Astrocyte (in vitro differentiated cells and primary cell): ENCODE measurements around the gene MAPKAP1. TPM values are rescaled to one million over a fixed set of nuclear protein-coding genes. Genes with fewer than 3 reads are reported as not detected.
A peak's percentile ranks its signal among the peaks of the same experiment; 100 is the strongest.

Source experiments
- DNase-seq: peaks from one replicate; pipeline ENCODE4 v3.0.0-alpha.2; 2010; ENCODE audit warnings: low read depth
- FAIRE-seq: peaks from 2 replicates; lab custom pipeline; 2011; peaks lifted over from hg19 to GRCh38; lab: Jason Lieb, UNC
- H2AFZ ChIP-seq: 2 replicates; pipeline ENCODE4 v1.6.0; 2012; ENCODE audit warnings: low read depth, low read length, inconsistent platforms
- H3K27ac ChIP-seq: 2 replicates; pipeline ENCODE4 v1.5.1; 2011; ENCODE audit warnings: low read depth, low read length, inconsistent platforms
- H3K27me3 ChIP-seq: 2 replicates; pipeline ENCODE4 v1.6.0; 2011; ENCODE audit warnings: low read length, inconsistent platforms; ENCODE audit not compliant: insufficient read depth
- H3K36me3 ChIP-seq: 2 replicates; pipeline ENCODE4 v1.5.1; 2011; ENCODE audit warnings: low read length, inconsistent platforms; ENCODE audit not compliant: insufficient read depth
- H3K4me1 ChIP-seq: 2 replicates; pipeline ENCODE4 v1.5.1; 2011; ENCODE audit warnings: low read length, inconsistent platforms; ENCODE audit not compliant: insufficient read depth
- H3K4me2 ChIP-seq: 2 replicates; pipeline ENCODE4 v1.6.0; 2012; ENCODE audit warnings: low read length, inconsistent platforms
- H3K4me3 ChIP-seq: 2 replicates; pipeline ENCODE4 v1.5.1; 2011; ENCODE audit warnings: low read depth, mild to moderate bottlenecking, low read length, inconsistent platforms; ENCODE audit not compliant: insufficient read depth
- H3K79me2 ChIP-seq: 2 replicates; pipeline ENCODE4 v1.6.0; 2012; ENCODE audit warnings: mild to moderate bottlenecking, low read length, inconsistent platforms; ENCODE audit not compliant: insufficient read depth
- H3K9ac ChIP-seq: 2 replicates; pipeline ENCODE4 v1.6.0; 2012; ENCODE audit warnings: mild to moderate bottlenecking, low read length, inconsistent platforms
- H3K9me3 ChIP-seq: 2 replicates; pipeline ENCODE4 v1.5.1; 2012; ENCODE audit warnings: low read depth, mild to moderate bottlenecking, low read length, inconsistent platforms; ENCODE audit not compliant: insufficient read depth
- H4K20me1 ChIP-seq: 2 replicates; pipeline ENCODE4 v1.6.0; 2012; ENCODE audit warnings: low read length, inconsistent platforms; ENCODE audit not compliant: insufficient read depth
- H3K27ac Mint-ChIP-seq: one replicate; pipeline ENCODE4 v1.8.0; 2021; ENCODE audit warnings: mild to moderate bottlenecking, mixed read lengths; ENCODE audit not compliant: unreplicated experiment
- H3K27me3 Mint-ChIP-seq: one replicate; pipeline ENCODE4 v1.8.0; 2021; ENCODE audit warnings: low read depth, mixed read lengths; ENCODE audit not compliant: unreplicated experiment
- H3K36me3 Mint-ChIP-seq: one replicate; pipeline ENCODE4 v1.8.0; 2021; ENCODE audit warnings: low read depth, mixed read lengths; ENCODE audit not compliant: unreplicated experiment
- H3K4me1 Mint-ChIP-seq: one replicate; pipeline ENCODE4 v1.8.0; 2021; ENCODE audit warnings: low read depth, mixed read lengths; ENCODE audit not compliant: unreplicated experiment
- H3K4me3 Mint-ChIP-seq: one replicate; pipeline ENCODE4 v1.8.0; 2021; ENCODE audit warnings: mild to moderate bottlenecking, moderate library complexity, mixed read lengths; ENCODE audit not compliant: unreplicated experiment
- H3K9me3 Mint-ChIP-seq: one replicate; pipeline ENCODE4 v1.8.0; 2021; ENCODE audit warnings: mild to moderate bottlenecking, mixed read lengths; ENCODE audit not compliant: unreplicated experiment
- CTCF ChIP-seq: IDR thresholded peaks from 2 replicates; pipeline ENCODE4 v1.5.1; 2011; ENCODE audit warnings: low read depth, mild to moderate bottlenecking, inconsistent platforms, low read length, moderate library complexity; ENCODE audit not compliant: insufficient read depth
- EZH2 ChIP-seq: IDR thresholded peaks from 2 replicates; pipeline ENCODE4 v1.6.1; 2012; ENCODE audit warnings: mild to moderate bottlenecking, low read length, inconsistent platforms; ENCODE audit not compliant: insufficient read depth
- total RNA-seq: library from RNA; stranded (reverse); gene quantifications from 2 replicates; pipeline ENCODE4 v1.2.1, GENCODE V29; 2021

The MAPKAP1 gene
- total RNA-seq, 1 donor from 2014 or later, result 109 TPM

- FAIRE-seq, result no peak
- Histone ChIP-seq H4K20me1 (no peaks in the 10 kb centered on the region), H3K4me3 (no peak overlapping the region), H3K9ac (peak overlapping the region; percentile 68), H3K9me3 (no peaks in the 10 kb centered on the region), H3K27ac (peak overlapping the region; percentile 87), H3K4me1 (peaks cover 37% of the 10 kb centered on the region), H3K36me3 (no peaks in the 10 kb centered on the region), H2AFZ (no peak overlapping the region), H3K79me2 (peaks cover 40% of the 10 kb centered on the region), H3K27me3 (no peaks in the 10 kb centered on the region), H3K4me2 (peak overlapping the region; percentile 69)
- TF ChIP-seq EZH2, result no peak
- no peak for TF ChIP-seq CTCF
- H3K27me3 Mint-ChIP-seq, result no peaks in the 10 kb centered on the region
- peak; percentile 54 for DNase-seq
- no peak overlapping the region for H3K27ac Mint-ChIP-seq
- H3K36me3 Mint-ChIP-seq, result peaks cover 2% of the 10 kb centered on the region
- no peaks in the 10 kb centered on the region for H3K9me3 Mint-ChIP-seq
- H3K4me3 Mint-ChIP-seq, result no peak overlapping the region
- H3K4me1 Mint-ChIP-seq, result peaks cover 29% of the 10 kb centered on the region
Observed at GRCh38 chr9:125659201-125659840, 47.7 kb downstream of the MAPKAP1 start.

GRCh38 chr9:125656560-125656959, 50.4 kb downstream of the MAPKAP1 start:
- H3K4me1 Mint-ChIP-seq, result peaks cover 45% of the 10 kb centered on the region
- no peak for FAIRE-seq
- H4K20me1 ChIP-seq, result no peaks in the 10 kb centered on the region

More at GRCh38 chr9:125656560-125656959, 50.4 kb downstream of the MAPKAP1 start:
- Mint-ChIP-seq H3K36me3 (no peaks in the 10 kb centered on the region), H3K27me3 (no peaks in the 10 kb centered on the region), H3K27ac (peak overlapping the region; percentile 59), H3K9me3 (no peaks in the 10 kb centered on the region), H3K4me3 (no peak overlapping the region)
- H2AFZ ChIP-seq, result no peak overlapping the region
- no peaks in the 10 kb centered on the region for H3K9me3 ChIP-seq
- TF ChIP-seq CTCF (no peak), EZH2 (no peak)
- peak overlapping the region; percentile 64 for H3K27ac ChIP-seq
- H3K9ac ChIP-seq, result peak overlapping the region; percentile 36
- no peaks in the 10 kb centered on the region for H3K36me3 ChIP-seq
- H3K27me3 ChIP-seq, result no peaks in the 10 kb centered on the region
- H3K4me3 ChIP-seq, result no peak overlapping the region
- DNase-seq, result no peak
- peak overlapping the region; percentile 51 for H3K4me2 ChIP-seq
- peaks cover 31% of the 10 kb centered on the region for H3K4me1 ChIP-seq
- H3K79me2 ChIP-seq, result peaks cover 61% of the 10 kb centered on the region
